Dermis microvascular lymphatic vessel endothelial cell (primary cell): ENCODE data around the gene DNALI1. TPM values are rescaled to one million over a fixed set of nuclear protein-coding genes. Genes with fewer than 3 reads are reported as not detected.
"Not testable (repeated sequence)": the region's sequence is repeated elsewhere in the genome, so short reads cannot be mapped to it uniquely, and the experiment has no call there.

Experiments used
- DNase-seq, 2 donors: peaks; one replicate each; pipeline versions ENCODE4 v3.0.0 to v3.0.0-alpha.2; 2010; ENCODE audit warnings: low read depth in 2 of 2
- total RNA-seq: library from RNA; depleted of rRNA; stranded (reverse); fragments of >200 nt; gene quantifications from 2 replicates; pipeline ENCODE4 v1.2.1, GENCODE V29; 2014

The DNALI1 gene
- total RNA-seq, 1 donor from 2014 or later, result 0.26 TPM

DNA sequence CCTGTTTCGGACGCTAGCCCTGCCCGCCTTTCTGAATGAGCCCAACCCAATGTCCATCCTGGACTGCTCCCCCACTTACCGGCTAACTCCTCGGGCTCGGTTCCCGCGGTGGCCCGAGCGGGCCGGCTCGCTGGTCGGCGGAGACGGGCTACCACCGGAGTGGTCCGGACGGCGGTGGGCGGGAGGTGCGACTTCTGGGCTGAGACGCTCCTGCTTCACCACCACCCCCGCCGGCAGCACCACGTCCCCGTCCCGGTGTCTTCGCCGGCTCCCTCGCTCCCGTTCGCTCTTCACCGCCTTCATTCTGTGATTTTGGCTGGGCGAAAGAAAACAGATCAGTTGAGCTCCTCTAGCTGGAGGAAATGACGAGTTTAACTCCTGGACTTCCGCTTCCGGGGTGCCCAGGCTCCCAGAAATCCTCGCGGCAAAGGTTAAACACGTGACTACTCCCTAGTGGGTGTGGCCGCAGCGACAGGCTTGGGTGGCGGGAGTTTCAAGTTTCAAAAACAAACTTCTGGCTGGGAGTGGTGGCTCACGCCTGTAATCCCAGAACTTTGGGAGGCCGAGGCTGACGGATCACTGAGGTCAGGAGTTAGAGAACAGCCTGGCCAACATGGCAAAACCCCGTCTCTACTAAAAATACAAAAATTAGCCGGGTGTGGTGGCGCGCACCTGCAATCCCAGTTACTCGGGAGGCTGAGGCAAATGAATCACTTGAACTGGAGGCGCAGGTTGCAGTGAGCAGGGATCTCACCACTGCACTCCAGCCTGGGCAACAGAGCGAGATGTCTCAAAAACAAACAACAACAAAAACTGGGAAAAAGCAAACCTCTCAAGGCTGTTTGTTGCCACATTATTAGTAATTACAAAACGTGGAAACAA, 2.6 kb upstream of the DNALI1 start, which contains the start of gene SNIP1:
Gene SNIP1 (minus strand): TSS at position 367 of the 882 bp plus-strand sequence. CDS start 64 bp downstream, at position 303.
- peak; percentile 75 to 91 for DNase-seq

DNA sequence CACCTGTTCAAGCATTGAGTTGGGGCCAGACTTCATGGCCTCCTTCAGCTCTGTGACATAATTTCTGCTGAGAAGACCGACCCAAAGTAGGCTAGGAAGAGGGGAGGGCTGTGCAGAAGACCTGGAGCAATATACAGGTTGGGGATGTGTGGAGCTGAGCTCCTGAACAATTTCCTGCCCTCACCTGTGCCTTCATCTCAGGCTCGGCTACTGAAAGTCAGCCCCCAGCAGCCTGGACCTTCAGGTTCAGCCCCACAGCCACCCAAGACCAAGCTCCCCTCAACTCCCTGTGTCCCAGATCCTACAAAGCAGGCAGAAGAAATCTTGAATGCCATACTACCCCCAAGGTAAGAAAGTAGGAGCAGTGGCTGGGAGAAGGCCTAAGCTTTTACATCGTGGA, 662 bp downstream of the DNALI1 start:
- no peak for DNase-seq

DNA sequence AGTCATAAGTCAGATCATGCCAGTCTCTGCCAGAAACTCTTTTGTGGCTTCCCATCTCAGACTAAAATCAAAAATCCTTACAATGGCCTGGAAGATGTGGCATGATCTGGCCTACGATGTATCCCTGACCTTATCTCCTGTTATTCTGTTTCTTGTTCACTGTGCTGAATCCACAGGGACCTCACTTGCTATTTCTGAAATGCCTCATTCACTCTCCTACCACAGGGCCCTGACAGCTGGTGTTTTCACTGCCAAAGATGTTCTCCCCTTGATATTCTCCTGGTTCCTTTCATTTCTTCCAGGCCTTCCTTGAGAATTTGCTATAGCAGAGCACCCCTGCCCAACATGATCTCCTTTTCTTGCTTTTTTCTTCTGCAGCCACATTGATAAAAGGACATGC, 1.7 kb downstream of the DNALI1 start:
- DNase-seq, result no peak

DNA sequence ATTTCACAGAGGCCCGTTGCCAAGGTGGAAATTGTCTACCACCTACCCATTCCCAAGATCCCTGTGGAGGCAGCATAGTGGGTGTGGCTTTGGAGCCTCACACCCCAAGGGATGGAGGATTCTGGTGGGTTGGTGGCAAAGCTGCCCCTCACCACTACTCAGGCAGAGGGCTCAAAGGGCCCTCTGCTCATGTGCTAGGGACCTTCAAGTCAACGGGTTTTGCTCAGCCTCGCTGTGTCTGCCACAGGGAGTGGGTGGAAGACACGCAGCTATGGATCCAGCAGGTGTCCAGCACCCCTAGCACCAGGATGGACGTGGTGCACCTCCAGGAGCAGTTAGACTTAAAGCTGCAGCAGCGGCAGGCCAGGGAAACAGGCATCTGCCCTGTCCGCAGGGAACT, 2.3 kb downstream of the DNALI1 start:
- no peak for DNase-seq

DNA sequence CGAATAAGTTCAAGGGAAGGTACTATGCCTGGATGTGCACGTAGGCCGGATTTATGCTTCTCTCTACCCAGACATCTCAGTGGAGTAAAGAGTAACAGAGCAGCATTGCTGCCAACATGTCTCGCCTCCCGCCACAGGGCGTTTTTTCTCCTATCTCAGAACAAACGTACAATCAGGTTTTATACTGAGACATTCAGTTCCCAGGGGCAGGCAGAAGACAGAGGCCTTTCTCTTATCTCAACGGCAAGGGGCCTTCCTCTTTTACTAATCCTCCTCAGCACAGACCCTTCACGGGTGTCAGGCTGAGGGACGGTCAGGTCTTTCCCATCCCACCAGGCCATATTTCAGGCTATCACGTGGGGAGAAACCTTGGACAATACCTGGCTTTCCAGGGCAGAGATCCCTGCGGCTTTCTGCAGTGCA, 3.2 kb downstream of the DNALI1 start:
- not testable (repeated sequence) for DNase-seq

DNA sequence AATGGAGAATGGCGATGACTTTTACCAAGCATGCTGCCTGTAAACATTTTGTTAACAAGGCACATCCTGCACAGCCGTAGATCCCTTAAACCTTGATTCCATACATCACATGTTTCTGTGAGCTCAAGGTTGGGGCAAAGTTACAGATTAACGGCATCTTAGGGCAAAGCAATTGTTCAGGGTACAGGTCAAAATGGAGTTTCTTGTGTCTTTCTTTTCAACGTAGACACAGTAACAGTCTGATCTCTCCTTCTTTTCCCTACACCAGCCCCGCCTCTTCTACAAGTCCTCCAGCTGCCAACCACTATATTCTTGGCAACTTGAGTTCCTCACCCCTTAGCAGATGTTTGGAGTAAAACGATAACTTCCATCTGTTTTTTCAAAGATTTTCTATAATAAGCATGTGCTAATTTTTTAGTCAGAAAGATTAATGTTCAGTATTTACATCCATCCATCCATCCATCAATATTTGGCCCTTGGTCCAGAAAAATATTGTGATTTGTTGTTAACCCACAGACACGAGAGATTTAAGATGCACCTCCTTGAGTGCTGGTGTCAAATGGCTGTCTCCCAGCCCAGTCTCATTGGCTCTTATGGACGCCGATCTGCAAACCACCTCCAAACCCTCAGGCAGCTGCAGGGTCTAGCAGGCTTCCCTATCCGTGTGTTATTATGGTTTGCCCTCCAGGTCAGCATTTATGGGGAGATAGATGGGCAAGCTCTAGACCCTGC, 3.8 kb downstream of the DNALI1 start:
- no peak for DNase-seq

DNA sequence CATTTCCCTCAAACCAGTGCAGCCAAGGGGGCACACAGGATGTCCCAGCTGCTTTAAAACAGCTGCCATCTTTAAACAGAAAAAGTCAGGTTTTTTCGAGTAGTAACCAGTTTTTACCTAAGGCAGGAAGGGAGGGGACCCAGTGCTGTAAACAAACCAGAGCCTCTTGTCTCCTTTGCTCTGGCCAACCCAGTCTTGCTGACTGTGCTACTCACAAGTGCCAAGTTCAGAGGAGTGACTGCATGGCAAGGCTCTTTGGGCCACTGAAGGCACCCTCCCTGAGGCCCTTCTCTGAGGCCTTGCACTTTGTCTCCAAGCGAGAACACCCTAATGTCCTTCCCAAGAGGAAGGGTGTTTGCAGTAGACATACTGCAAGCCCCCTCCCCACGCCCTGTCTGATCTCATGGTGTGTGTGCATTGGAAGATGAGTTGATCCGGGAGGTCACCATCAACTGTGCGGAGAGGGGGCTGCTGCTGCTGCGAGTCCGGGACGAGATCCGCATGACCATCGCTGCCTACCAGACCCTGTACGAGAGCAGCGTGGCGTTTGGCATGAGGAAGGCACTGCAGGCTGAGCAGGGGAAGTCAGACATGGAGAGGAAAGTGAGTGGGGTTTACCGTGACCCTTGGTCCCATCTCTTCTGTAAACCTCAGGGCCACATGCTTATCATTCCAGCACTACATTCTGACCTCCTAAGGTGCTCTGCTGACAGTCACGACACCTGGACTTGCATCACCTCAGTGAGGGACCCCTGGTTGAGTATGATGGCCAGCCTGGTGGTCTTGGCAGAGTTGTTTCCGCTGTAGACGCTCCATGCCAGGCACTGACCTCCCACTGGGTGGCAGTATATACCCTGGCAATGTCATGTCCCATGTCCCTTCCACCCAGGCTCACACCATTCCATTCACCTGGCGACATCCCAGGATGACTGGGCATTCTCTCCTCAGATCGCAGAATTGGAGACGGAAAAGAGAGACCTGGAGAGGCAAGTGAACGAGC, 4.7 kb downstream of the DNALI1 start:
- DNase-seq, result peak in 1 of 2 donors; percentile 30

DNA sequence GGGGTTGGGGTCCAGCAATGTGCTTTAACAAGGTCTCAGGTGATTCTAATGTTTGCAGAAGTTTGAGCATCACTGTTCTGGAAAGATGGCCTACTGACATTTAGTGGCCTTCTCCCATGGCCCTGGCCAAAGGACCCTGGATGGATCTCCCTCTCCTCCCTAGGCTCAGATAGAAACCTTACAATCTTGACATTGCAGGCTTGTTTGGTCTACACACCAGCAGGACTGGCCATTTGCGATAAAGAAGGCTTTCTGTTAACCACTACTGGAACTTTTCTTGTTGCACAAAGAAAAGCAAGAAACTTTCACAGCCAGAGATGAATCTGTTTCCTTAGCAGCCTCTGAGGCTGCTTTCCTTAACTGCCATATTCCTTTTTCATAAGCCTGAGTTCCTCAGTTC, 6.2 kb downstream of the DNALI1 start:
- DNase-seq, result no peak

DNA sequence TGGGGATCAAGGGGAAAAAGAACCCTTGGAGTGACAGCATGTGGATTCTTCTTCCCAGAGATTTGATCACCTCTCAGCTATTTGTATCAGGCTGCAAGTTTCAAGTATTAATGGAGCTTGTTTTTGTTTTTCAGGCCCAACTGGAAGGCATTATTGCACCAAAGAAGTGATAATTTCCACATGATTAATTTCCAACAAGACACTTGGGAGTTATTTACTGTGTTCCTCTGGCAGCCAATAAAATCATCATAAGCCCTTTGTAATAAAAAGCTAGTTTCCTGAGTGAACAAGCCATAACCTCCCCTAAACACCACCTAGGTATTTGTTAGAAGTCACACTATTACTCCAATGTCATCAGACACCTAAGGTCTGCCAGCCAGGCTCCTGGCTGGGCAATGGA, 8.2 kb downstream of the DNALI1 start:
- no peak for DNase-seq

DNA sequence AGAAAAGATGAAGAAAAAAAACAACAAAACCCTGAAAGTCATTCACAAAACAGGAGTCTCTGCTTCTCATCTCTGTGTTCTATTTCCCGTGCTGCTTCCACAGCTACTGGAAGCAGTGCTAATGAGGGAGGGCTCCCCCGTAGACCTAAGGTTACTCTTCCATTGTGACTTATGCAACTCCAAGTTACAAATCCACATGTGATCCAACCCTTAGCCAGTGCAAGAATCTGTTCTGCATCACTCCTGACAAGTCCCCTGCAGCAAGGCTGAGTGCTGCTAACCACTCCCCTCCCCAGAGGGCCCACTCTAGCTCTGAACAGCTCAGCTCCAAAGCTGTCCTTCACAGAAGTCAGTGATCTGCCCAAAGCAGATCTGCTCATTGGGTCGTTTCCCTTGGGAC, 10.3 kb downstream of the DNALI1 start:
- no peak for DNase-seq

DNA sequence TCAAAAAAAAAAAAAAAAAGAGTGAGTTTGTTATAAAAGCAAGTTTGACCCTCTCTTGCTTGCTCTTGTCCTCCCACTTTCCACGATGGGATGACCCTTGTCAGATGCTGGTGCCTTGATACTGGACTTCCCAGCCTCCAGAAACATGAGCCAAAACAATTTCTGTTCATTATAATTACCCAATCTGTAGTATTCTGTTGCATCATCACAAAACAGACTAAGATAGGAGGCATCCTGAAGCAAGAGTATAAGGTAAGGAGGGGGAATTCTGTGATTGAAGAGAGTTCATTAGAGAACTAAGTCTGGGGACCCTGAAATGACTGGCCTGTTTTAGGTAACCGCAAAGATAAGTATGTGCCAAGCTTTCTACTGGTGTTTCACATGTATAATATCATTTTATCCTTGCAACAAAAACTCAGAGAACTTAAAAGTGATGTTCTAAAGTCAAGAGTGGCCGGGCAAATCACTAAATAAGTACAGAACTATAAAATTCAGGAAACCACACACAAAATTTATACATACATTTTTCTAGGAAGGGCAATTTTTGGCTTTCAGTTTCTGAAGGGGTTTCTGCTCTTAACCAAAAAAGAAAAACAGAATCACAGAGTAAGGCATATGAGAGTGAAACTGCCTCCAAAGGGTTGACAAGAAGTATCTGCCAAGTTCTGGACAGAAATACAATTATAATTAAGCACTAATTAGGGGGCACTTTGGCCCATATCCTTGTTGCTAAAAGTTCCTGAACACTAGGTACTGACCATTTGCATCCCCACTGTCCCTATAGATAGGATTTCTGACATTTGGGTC, 14.0 kb downstream of the DNALI1 start:
- DNase-seq, result no peak

DNA sequence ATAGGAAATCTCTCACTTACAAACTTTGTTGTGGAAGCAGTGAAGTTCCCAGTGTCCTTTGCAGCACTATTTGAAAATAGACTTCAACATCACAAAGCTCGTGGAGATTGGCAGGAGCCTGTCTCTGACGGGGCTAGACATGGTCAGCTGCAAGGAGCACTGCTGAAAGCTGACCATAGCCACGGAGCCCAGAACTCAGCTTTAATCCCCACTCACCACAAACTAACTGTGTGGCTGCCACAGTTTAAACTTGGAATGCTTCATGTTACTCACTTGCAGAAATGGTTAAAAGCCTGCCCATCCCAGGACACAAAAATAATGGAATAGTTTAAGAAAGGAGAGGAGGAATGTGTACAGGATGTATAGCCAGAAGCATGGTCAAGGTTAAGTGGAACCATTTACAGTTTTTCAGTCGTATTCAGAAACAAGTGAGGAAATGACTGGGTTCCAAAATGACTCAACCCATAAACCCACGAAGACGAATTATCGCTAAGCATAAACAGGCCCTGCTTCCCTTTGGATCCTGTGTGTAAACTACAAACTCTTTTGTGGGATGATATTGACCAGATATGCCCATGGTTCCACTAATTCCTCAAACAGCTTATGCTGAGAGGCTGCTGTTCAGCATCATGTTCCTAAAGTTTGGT, 18.2 kb downstream of the DNALI1 start:
- DNase-seq, result peak in 1 of 2 donors; percentile 59

DNA sequence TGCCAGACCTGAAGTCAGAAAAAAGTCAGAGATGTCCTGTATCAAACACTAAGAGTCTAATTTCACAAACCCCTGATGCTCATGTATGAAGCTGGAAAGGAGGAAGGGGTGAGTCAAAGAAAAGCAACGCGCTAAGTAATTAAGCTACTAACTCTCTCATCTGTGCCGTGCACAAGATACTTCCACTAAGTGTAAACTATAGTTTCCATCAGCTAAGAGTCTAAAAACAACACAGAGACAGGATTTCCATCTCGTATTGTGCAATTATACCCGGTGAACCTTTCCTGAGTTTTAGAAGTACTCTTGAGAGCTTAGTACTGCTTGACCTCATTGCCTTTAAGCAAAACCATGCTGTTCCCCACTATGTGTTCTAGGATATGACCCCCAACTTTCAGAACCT, 19.0 kb downstream of the DNALI1 start:
- peak in 1 of 2 donors; percentile 49 for DNase-seq

DNA sequence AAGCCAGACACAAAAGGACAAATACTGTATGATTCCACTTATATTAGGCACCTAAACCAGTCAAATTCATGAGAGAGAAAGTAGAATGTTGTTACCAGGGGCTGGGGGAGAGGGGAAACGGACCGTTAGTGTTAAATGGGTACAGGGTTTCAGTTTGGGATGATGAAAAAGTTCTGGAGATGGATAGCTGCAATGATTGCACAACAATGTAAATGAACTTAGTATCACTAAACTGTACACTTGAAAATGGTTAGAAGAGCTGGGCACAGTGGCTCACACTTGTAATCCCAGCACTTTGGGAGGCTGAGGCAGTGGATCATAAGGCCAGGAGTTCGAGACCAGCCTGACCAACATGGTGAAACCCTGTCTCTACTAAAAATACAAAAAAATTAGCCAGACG, 27.8 kb downstream of the DNALI1 start:
- DNase-seq, result not testable (repeated sequence)

DNA sequence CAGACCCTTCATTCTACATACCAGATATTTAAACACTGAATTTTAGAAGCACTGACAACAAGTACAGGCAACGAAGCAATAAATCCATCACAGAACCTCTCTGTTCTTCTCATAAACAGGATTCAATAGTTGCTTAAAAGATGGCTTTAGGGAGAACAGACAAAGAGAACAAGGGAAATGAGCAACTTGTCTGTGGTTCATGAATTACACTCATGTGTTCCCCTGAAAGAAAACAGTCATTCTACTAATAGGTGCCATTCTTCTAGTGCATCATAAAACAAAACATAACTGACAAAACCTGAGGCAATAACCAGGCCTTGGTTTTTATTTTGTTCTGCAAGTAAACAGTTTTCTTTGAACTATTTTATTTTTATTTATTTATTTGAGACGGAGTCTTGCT, 32.2 kb downstream of the DNALI1 start:
- no peak for DNase-seq

DNA sequence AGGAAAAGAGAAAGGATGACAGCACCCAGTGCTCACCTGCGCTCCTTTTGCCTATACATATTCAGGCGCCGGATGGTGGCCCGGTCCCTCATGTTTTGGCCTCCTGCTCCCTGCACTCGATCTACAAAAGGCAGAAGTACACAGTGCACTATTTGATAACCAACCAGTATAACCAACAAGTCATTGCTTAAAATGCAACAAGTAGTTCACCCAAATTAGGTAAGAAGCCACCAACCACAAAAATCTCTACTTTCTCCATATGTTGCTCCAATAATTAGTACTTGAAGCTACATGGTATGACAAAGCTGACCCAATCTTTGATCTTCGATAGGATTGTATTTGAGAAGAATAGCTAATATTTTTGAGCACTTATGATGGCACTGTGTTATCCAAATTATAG, 37.0 kb downstream of the DNALI1 start:
- no peak for DNase-seq

DNA sequence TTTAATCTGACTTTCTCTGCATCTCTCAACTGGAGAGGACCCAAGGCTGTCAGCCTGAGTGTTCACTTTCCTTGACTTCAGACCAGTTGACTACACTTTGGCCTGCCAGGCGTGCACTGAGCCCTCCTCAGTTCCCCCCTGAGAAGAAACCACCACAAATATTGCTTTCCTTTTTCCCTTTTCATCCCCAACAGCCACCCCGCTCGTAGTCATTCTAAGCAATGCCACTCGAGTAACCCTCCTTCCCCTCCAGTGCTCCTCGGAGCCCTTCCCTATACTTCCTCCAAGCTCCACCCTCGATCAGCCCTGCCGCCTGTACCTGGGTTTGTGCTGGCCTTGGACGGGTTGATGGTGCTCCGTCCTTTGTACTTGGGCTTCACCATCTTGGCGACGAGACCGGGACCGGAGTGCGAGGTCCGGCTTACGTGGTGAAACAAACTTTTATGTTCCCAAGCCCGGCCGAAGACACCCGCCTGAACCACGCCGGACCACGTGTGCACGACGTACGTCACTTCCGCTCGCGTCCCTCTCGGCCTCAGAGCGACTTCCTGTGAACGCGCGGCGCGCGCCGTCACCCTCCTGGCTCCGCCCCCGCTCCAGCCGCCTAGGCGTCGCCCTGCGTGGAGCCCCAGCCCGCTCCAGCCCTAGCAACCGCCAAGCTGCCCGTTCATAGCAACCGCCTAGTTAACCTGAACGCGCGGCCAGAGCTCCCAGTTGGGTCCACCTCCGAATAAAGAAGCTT, 38.9 kb downstream of the DNALI1 start, which contains the start of gene GNL2:
Gene GNL2 (minus strand): TSS at position 498 of the 742 bp plus-strand sequence. CDS start 115 bp downstream, at position 383.
- peak; percentile 94 to 97 for DNase-seq

DNA sequence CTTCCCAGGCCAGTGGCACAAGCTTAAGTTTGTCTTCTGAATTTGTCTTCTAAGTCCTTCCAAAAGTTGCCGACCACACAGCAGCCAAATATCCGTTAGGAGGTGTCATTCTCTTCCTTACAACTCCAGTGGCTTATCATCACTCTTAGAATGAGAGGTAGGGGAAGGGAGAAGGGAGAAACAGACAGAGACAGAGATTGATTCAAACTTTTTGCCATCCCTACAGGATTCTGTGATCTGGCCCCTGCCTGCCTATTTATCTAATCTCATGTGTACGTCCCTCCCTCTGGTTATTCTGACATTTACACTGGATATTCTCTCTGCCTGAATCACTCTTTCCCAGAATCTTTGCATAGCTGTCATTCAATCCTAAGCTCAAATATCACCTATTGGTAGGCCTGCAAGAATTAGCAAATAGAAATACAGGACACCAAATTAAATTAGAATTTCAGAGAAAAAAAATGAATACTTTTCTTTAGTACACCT, 39.5 kb downstream of the DNALI1 start:
- no peak for DNase-seq

DNA sequence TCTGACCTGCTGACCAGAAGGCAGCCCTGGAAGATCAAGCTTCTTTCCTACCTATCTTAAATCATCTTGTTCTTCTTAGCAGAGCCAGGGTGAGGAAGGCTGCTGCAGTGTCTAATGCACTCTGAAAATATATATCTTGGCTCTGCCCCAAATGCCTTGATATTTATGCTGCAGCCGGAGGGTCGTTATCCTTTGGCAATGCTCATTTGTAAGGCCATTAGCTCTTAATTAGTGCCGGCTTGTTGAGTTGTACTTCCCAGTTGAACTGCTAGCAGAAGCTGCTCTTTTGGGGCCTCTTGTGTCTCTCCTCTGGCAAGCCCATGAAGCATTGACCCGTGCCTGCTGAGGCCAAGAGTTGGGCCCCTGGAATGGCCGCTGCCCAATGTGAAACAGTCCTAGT, 43.2 kb downstream of the DNALI1 start:
- no peak for DNase-seq
